GM19025 (cell line): ENCODE measurements around the gene KCNJ12.
"Not testable (repeated sequence)": the region's sequence is repeated elsewhere in the genome, so short reads cannot be mapped to it uniquely, and the experiment has no call there.

Experiments used
- ATAC-seq: cut with Tn5 transposase; IDR thresholded peaks from one replicate; pipeline ENCODE4 v1.9.1; 2021; ENCODE audit warnings: mild to moderate bottlenecking, low read depth, moderate library complexity; ENCODE audit not compliant: unreplicated experiment

KCNJ12 gene

DNA sequence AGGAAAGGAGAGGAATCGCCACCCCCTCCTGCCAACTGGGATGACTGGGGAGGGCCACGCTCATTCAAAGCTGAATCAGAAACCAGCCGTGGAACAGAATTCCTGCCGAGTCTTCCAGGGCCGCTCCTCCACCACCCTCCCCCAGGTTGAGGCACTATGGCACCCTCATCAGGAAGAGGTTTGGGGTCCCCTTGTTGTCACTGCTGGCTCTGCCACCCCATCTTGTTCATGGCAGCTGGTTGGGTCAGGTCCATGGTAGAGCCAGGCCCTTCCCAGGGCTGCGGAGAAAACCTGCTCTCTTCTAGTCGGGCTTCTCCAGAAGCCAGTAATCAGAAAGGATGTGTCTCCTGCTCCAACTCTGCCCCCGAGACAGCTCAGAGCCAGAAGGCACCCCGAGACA, 41.8 kb downstream of the KCNJ12 start:
- ATAC-seq = no peak

DNA sequence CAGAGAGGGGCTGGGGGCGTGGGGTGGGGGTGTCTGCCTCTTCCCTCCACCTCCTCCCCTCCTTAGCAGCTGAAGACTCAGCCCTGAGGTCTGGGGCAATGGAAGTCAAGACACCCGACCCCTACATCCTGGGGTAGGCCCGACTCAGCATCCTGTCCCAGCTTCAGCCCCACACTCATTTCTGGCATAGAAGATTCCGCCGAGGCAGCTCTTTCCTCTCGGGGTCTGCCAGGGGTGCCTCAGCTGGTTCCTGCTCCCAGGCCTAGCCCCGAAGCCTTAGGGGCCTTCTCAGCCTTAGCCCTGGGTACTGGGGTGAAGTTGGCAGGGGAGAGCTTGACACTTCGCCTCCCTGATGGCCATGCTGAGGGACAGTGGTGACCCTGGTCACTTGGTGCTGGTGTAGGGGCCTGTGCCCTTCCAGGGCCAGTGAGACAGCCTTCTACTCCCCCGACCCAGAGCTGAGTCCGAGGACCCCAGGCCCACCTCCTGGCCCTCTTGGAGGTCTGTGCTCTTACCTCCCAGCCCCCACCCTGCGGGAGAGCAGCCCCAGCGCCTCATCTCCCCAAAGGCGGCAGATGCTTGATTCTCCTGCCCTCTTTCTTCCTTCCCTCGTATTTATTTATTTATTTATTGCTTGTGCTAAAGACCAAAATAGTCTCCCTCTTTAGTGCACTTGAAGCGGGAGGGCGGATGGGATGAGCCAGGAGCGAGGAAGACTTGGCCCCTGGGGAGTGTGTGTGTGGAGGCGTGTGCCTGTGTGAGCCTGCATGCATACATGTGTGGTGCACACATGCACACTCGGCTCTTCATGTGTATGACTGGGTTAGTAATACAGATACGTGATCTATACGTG, 42.5 kb downstream of the KCNJ12 start:
- ATAC-seq = no peak

GRCh38 chr17:21419299-21420239, 43.4 kb downstream of the KCNJ12 start:
- ATAC-seq = no peak

DNA sequence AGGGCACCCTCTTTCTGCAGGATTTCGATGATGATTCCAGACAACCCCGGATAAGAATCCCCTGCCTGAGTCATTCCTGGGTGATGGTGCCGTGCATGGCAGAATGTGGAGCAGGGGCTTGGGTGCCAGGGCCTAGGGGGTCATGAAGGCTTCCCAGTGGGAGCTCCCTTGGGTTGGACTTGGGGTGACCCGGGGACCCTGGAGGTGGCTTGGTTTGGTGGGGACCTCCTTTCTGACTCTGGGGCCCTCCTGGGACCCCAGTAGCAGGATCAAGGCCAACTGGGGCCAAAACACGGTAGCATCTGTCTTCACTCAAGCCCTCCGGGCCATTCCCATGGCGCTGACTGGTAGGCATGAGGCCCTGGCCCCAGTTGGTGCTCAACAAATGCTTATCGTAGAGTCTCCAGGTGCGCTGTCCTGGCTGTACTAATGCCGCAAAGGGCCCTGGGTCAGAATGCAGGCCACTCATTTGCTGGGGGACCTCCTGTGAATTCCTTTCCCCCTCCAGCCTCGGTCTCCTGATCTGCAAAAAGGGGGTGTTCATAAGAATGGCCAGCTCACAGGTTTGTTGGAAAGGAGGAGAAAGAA, 44.4 kb downstream of the KCNJ12 start:
- ATAC-seq = not testable (repeated sequence)

DNA sequence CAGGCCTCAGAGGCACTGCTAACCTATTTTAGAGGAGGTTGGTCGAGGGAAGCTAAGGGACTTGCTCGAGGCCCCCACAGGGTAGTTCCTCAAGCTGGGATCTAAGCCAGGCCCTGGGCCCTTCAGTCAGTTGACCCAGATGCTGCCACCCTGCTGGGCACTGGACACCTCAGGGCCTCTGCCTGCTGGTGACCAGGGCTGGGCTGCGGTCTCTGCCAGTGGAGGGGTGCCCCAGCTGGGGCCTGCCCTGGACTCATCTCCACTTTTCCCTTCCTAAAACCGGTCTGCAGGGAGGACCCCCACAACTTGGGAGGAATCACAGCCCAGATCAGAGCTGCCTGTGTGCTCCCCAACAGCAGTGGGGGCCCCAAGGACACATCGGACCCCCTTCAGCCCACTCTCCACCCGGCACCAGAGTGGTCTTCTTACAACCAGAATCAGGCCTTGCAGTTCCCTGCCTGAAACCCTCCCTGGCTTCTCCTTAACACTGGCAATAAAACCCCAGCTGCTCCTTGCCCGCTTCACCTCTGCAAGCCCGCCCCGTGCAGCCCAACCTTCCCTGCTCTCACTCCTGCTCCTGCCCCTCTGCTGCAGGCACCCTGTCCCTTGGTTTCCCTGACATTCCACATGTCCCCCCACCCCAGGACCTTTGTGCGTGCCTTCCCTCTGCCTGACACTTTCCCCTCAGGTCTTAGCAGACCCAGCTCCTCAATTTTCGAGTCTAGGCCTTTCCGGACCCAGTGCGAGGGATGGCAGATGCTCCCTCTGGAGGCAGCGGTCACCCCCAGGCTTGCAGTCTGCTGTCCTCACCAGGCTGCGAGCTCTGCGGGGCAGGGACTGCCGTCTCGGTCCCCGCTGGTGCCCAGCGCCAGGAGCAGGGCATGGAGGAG, 45.5 kb downstream of the KCNJ12 start:
- not testable (repeated sequence) for ATAC-seq

GRCh38 chr17:21422311-21423189, 46.4 kb downstream of the KCNJ12 start:
- ATAC-seq = not testable (repeated sequence)

DNA sequence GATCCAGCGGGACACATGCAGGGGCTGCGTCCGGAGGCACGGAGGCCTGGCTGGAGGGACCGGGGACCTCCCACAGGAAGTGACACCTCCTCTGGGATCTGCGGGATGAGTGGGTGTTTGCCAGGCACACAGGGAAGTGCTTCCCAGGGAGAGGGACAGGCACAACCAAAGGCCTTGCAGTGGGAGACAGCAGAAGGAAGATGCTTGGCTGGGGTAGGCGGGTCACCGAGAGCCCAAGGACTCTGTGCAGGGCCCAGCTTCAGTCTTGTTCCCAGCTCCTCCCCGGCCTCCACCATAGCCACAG, 47.0 kb downstream of the KCNJ12 start:
- not testable (repeated sequence) for ATAC-seq

GRCh38 chr17:21424697-21425096, 48.5 kb downstream of the KCNJ12 start:
- not testable (repeated sequence) for ATAC-seq

GRCh38 chr17:21425321-21425720, 49.2 kb downstream of the KCNJ12 start:
- ATAC-seq = no peak

GRCh38 chr17:21425736-21426135, 49.6 kb downstream of the KCNJ12 start:
- no peak for ATAC-seq

- ATAC-seq = not testable (repeated sequence)
These were observed 50.1 kb downstream of the KCNJ12 start for GRCh38 chr17:21426246-21426645.

- not testable (repeated sequence) for ATAC-seq
These were observed 50.7 kb downstream of the KCNJ12 start for GRCh38 chr17:21426876-21427275.

GRCh38 chr17:21427727-21428126, 51.6 kb downstream of the KCNJ12 start:
- not testable (repeated sequence) for ATAC-seq

DNA sequence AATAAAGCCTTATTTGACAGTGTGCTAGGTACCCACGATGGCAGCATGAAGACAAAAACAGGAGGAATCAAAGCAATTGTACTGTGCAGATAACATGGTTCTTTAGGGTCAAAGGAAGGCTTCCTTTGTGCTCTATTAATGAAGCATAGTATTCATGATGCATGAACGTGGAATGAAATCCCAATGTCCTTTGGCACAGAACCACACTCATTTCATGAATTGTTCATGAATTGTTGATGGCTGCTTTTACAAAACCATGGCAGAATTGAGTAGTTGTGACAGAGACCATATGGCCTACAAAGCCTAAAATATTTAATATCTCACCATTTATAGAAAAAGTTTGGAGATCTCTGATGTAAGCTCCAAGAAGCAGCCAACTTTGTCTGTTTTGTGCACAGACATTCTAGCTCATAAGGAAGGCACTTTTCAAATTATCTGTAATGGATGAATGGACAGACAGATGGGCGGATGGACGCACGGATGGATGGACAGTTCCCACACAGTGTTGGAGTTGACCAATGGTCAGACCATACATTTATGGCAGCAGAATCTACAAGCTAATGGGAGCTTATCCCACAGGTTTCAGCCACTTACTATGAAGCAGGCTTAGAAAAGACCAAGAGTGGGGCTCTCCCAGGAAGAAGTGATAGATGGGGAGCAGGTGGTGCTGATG, 52.7 kb downstream of the KCNJ12 start:
- not testable (repeated sequence) for ATAC-seq

- not testable (repeated sequence) for ATAC-seq
These were observed 53.9 kb downstream of the KCNJ12 start for GRCh38 chr17:21429921-21430628.

- ATAC-seq = not testable (repeated sequence)
These were observed 57.8 kb downstream of the KCNJ12 start for GRCh38 chr17:21433971-21434370.

DNA sequence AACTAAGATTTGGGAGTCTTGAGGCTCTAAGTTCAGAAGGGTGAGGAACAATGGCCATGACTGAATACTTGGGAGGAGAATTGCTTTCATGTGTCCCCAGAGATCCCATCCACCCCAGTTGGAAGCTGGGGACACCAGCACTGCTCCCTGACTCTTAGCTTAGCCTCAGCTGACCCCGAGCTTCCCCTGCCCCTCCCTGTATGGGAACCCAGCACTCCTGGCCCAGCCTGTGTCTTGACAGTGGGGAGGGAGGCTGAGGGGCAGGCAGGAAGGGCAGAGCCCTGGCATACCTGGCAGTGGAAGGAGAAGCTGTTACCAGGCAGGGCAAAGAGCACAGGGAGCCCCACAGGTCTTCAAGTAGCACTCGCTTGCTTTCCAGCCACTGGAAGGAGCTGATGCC, 58.8 kb downstream of the KCNJ12 start:
- not testable (repeated sequence) for ATAC-seq

- ATAC-seq = not testable (repeated sequence)
These were observed 60.3 kb downstream of the KCNJ12 start for GRCh38 chr17:21436481-21436880.
